ENCODE results near the gene TMC6. TPM values are rescaled to one million over a fixed set of nuclear protein-coding genes. Genes with fewer than 3 reads are reported as not detected.
A peak's percentile ranks its signal among the peaks of the same experiment; 100 is the strongest.
"Not testable (repeated sequence)": the region's sequence is repeated elsewhere in the genome, so short reads cannot be mapped to it uniquely, and the experiment has no call there.

Gene TMC6
- total and polyA plus RNA-seq, 4 donors = 75.7 to 166 (median 98.9) TPM

- no peaks in the 10 kb centered on the region for H3K9me3 ChIP-seq (ENCODE audit: control insufficient read depth in 4 of 4, insufficient read depth in 3 of 4, low read length in 3 of 4)
- WGBS, 2 donors = 97 to 98% methylated on average over 9 of the region's 9 CpGs
- DNase-seq = no peak
- no peak for TF ChIP-seq CTCF (IDR thresholded peaks at IDR 0.05; ENCODE audit: control extremely low read depth, extremely low read depth)
- peaks cover 0 to 59% (median 0%) of the 10 kb centered on the region in 4 donors for H3K36me3 ChIP-seq (ENCODE audit: control insufficient read depth in 4 of 4, insufficient read depth in 4 of 4, low read length in 4 of 4)
- no peak overlapping the region for H3K9ac ChIP-seq (ENCODE audit: insufficient read depth in 1 of 2, low read length in 2 of 2)
- no peak overlapping the region for H3K27ac ChIP-seq (ENCODE audit: low read depth in 1 of 2, low read length in 1 of 2)
- H3K27me3 ChIP-seq (ENCODE audit: control insufficient read depth in 3 of 3, insufficient read depth in 3 of 3, low read length in 2 of 3) = no peaks in the 10 kb centered on the region
- no peak for ATAC-seq (ENCODE audit: insufficient read depth, low FRiP score)
- peaks cover 0 to 9% (median 3%) of the 10 kb centered on the region in 5 donors for H3K4me1 ChIP-seq (ENCODE audit: control insufficient read depth in 5 of 5, insufficient read depth in 5 of 5, low read length in 5 of 5)
- H3K4me3 ChIP-seq = no peak overlapping the region
Measured at GRCh38 chr17:78116411-78116810, 12.1 kb downstream of the TMC6 start.

DNA sequence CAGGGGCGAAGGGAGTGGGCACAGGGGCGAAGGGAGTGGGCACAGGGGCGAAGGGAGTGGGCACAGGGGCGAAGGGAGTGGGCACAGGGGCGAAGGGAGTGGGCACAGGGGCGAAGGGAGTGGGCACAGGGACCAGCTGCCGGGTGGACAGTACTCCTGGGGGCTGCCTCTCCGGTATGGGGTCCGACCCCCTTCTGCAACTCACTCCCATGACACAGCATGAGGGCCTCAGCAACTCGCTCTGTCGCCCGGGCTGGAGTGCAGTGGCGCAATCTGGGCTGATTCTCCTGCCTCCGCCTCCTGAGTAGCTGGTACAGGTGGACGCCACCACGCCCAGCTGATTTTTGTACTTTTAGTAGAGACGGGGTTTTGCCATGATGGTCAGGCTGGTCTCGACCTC is 12.8 kb downstream of the TMC6 start:
- not testable (repeated sequence) for ATAC-seq (ENCODE audit: insufficient read depth, low FRiP score); H3K9ac ChIP-seq (ENCODE audit: insufficient read depth in 1 of 2, low read length in 2 of 2); H3K4me3 ChIP-seq; H3K27me3 ChIP-seq (ENCODE audit: control insufficient read depth in 3 of 3, insufficient read depth in 3 of 3, low read length in 2 of 3); H3K9me3 ChIP-seq (ENCODE audit: control insufficient read depth in 4 of 4, insufficient read depth in 3 of 4, low read length in 3 of 4); H3K4me1 ChIP-seq (ENCODE audit: control insufficient read depth in 5 of 5, insufficient read depth in 5 of 5, low read length in 5 of 5); DNase-seq; H3K27ac ChIP-seq (ENCODE audit: low read depth in 1 of 2, low read length in 1 of 2)
- 69 to 85% methylated on average over 12 to 15 of the region's 18 CpGs for WGBS, 2 donors
- H3K36me3 ChIP-seq (ENCODE audit: control insufficient read depth in 4 of 4, insufficient read depth in 4 of 4, low read length in 4 of 4) = peaks cover 0 to 58% (median 0%) of the 10 kb centered on the region in 4 donors

- Histone ChIP-seq H3K9me3 (ENCODE audit: control insufficient read depth in 4 of 4, insufficient read depth in 3 of 4, low read length in 3 of 4) (no peaks in the 10 kb centered on the region), H3K27me3 (ENCODE audit: control insufficient read depth in 3 of 3, insufficient read depth in 3 of 3, low read length in 2 of 3) (no peaks in the 10 kb centered on the region), H3K4me1 (ENCODE audit: control insufficient read depth in 5 of 5, insufficient read depth in 5 of 5, low read length in 5 of 5) (peaks cover 0 to 9% (median 3%) of the 10 kb centered on the region in 5 donors), H3K4me3 (no peak overlapping the region), H3K36me3 (ENCODE audit: control insufficient read depth in 4 of 4, insufficient read depth in 4 of 4, low read length in 4 of 4) (peaks cover 0 to 59% (median 0%) of the 10 kb centered on the region in 4 donors), H3K9ac (ENCODE audit: insufficient read depth in 1 of 2, low read length in 2 of 2) (no peak overlapping the region), H3K27ac (ENCODE audit: low read depth in 1 of 2, low read length in 1 of 2) (peak overlapping the region in 1 of 2 donors; percentile 7)
- TF ChIP-seq CTCF (IDR thresholded peaks at IDR 0.05; ENCODE audit: control extremely low read depth, extremely low read depth) = no peak
- ATAC-seq (ENCODE audit: insufficient read depth, low FRiP score) (no peak), DNase-seq (no peak)
- WGBS, 2 donors = 89 to 94% methylated on average over 25 to 28 of the region's 28 CpGs
Measured at GRCh38 chr17:78114831-78115723, 13.5 kb downstream of the TMC6 start.
